Thyroid gland (tissue), 4 donors: ENCODE measurements around the gene PTPRG.

ENCODE experiments used
- POLR2A ChIP-seq, 2 donors: fragments of 450-650 bp; IDR thresholded peaks; one replicate each; pipeline ENCODE4 v1.6.1; 2017; ENCODE audit warnings: antibody characterized with exemption in 2 of 2, mild to moderate bottlenecking in 2 of 2, moderate library complexity in 1 of 2
- TF ChIP-seq, protein P1 (sequence below), 6 experiments: fragments of 200-600 bp in 3 of 6; fragments of 450-650 bp in 3 of 6; sonication (generic) in 3 of 6; IDR thresholded peaks; one replicate each; pipeline ENCODE4 v1.5.1; 2016 to 2019; ENCODE audit warnings: antibody characterized with exemption in 6 of 6, mild to moderate bottlenecking in 2 of 6, inconsistent platforms in 1 of 6, moderate library complexity in 1 of 6

DNA sequence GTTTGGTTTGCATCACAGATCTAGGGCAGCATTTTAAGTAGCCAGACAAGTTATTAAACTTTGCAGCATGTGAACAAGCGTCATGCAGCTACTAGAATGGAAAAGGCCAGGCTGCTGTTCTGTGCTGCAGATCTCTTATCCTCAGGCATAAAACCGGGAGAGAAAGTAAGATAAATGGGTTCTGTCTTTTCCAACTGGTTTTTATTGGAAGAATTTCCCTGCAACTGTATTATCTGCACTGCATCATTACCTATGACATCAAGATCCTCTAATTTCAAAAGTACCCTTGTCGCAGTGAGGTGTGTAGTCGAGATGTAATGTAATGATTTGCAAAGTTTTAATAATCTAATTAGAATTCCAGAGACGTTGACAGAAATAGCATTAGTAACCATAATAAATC lies 571.6 kb downstream of the PTPRG start:
- TF ChIP-seq, protein P1, sequence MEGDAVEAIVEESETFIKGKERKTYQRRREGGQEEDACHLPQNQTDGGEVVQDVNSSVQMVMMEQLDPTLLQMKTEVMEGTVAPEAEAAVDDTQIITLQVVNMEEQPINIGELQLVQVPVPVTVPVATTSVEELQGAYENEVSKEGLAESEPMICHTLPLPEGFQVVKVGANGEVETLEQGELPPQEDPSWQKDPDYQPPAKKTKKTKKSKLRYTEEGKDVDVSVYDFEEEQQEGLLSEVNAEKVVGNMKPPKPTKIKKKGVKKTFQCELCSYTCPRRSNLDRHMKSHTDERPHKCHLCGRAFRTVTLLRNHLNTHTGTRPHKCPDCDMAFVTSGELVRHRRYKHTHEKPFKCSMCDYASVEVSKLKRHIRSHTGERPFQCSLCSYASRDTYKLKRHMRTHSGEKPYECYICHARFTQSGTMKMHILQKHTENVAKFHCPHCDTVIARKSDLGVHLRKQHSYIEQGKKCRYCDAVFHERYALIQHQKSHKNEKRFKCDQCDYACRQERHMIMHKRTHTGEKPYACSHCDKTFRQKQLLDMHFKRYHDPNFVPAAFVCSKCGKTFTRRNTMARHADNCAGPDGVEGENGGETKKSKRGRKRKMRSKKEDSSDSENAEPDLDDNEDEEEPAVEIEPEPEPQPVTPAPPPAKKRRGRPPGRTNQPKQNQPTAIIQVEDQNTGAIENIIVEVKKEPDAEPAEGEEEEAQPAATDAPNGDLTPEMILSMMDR (IDR thresholded peaks at IDR 0.05): no peak
- TF ChIP-seq POLR2A (IDR thresholded peaks at IDR 0.05): no peak
